HG03108 (cell line): ENCODE measurements around the gene WSCD2.

Experiments
- ATAC-seq: cut with Tn5 transposase; IDR thresholded peaks from one replicate; pipeline ENCODE4 v1.9.1; 2021; ENCODE audit warnings: moderate library complexity; ENCODE audit not compliant: unreplicated experiment

Gene WSCD2

GRCh38 chr12:108129017-108129812, at the start of gene WSCD2:
Gene WSCD2, plus strand, starts transcription at chr12:108129288. Its CDS starts 66,545 bp downstream, at chr12:108195833.
- no peak for ATAC-seq

GRCh38 chr12:108079721-108080120, 49.4 kb upstream of the WSCD2 start:
- no peak for ATAC-seq

- ATAC-seq = no peak
These were observed 48.7 kb upstream of the WSCD2 start for GRCh38 chr12:108080363-108080762.

GRCh38 chr12:108082485-108082884, 46.6 kb upstream of the WSCD2 start:
- no peak for ATAC-seq

GRCh38 chr12:108087900-108088299, 41.2 kb upstream of the WSCD2 start:
- no peak for ATAC-seq

DNA sequence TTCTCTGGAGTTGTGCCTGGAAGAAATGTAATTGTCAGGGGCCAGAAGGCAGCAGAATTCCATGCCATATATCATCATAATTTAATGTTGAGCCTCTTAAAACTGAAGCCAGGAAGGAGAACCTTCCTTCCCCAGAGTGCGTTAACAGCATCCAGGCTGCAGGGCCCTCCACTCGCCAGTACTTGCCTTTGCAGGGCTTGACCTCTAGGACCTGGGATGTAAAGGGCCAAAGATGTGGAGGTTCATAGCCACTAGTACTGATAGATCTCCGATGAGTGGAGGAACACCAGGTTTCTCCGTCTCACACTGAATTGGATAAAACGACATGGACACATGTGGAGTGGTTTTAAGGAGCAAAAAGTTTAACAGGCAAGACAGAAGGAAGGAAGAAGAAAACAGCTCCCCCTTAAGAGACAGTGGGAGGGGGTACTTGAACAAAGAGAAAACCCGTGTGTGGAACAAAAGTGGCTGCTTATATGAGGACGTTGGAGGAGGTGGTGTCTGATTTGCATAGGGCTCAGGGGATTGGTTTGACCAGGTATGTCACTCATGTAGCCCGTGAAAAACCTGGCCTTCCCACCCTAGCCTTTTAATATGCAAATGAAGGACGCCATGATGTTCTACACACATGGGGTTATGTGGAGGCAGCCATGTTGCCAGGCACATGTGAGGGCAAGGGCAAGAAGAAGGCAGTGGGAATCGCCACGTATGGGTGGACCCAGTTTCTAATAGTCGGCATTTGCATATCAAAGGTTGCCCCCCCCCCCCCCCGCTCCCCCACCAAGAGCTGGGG, 38.8 kb upstream of the WSCD2 start:
- ATAC-seq = no peak

- ATAC-seq = no peak
These were observed 38.0 kb upstream of the WSCD2 start for GRCh38 chr12:108090932-108091678.

DNA sequence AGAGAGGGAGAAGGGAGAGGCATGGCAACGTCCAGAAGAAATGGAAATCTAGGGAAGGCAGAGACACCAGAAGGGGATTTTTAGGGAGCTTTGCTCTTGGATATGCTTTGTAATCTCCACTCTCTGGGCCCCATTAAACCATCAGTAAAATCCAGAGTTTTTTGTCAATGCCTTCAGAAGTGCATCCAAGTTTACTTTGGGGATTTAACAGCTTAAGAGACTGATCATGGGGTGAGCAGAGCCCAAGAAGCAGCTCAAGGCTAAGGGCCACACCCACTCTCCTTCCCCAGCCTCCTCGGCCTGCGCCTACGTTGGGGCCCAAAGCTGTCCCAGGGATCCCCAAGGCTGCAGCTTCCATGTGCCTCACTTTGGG, 37.4 kb upstream of the WSCD2 start:
- ATAC-seq = no peak

- ATAC-seq = no peak
These were observed 35.9 kb upstream of the WSCD2 start for GRCh38 chr12:108093209-108093608.

DNA sequence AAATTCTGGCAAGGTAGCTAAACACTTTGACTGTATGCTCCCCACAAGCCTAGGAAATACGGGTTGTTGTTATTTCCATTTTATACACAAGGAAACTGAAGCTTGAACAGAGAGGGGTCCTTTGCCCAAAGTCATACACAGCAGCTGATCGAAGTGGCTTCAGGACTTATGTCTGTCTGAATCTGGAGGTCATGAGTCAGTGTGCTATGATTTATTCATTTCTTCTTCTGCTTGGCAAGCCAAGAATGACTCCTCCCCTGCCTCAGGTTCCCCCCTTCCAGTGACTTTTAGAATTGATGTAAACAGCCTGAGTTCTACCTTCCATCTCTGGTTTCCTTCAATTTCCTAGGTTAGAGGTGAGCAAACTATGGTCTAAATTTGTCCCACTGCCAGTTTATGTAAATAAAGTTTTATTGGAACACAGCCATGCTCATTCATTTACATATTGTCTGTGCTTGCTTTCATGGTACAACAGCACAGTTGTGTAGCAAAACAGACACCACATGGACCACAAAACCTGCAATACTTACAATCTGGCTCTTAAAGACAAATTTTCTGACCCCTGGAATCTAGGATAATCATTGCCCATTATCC, 34.9 kb upstream of the WSCD2 start:
- no peak for ATAC-seq

DNA sequence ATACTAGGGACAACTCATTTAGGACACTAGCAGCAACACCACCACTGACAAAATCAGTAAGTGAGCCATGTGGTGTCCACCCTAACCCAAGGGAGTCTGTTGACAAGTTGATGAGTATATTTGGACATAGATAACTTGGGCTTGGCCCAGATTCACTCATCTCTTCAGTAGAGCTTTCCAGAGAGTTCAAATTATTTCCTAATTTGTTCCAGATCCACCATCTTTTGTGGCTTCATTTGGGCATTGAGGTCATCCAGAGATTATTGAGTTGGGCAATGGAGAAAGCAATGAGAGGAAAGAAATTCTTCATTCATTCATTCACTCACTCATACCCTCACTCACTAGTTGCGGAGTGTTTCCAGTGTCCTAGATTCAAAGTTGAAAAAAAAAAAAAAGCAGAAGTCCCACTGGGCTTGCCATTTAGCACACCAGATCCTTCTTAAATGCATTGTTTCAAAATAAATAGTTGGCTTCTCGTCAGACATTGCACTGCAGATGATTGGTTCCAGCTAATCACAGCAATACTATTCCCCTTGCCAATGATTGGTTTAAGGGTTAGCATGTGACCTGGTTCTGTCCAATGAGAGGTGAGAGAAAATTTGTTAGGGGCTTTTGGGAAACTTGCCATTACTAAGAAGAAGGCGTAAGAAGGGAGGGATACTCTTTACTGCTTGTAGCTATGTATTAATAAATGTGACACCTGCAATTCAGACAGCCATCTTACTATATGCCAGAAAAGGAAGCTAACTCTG, 31.8 kb upstream of the WSCD2 start:
- no peak for ATAC-seq

DNA sequence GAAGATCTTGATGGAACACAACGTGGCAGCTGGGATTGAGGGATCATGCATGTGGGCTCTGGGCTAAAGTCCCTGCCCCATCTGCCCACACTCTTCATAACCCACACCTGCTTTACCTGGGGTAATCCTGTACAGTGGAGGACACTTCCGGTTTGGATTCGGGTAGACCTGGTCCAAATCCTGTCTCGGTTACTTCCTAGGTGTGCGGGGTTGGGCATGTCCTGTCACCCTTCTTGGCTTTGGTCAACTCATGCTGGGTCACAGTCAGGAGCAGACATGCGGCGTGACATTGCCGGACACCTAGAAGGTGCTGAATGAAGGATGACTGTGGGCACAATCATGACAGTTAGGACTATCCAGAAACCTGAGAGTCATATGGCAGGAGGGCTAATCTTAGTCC, 30.7 kb upstream of the WSCD2 start:
- ATAC-seq = no peak

DNA sequence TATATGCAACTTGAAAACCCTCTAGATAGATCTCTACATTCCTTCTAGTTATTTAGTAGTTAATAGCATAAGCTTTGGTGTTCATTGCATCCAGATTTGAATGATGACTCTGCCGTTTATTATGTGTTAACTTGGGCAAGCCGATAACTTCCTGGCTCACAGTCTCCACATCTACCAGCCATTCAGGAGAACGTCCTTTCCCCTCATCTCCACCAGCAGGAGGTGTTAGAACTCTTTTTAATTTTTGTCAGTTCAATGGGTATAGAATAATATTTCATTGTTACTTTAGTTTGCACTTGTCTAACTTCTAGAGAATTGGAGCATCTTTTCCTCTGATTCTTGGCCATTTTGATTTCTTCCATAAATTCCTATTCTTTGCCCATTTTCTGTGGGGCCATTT, 30.0 kb upstream of the WSCD2 start:
- no peak for ATAC-seq

GRCh38 chr12:108099778-108100489, 29.2 kb upstream of the WSCD2 start:
- ATAC-seq = no peak

- ATAC-seq = no peak
These were observed 27.4 kb upstream of the WSCD2 start for GRCh38 chr12:108101605-108102175.

DNA sequence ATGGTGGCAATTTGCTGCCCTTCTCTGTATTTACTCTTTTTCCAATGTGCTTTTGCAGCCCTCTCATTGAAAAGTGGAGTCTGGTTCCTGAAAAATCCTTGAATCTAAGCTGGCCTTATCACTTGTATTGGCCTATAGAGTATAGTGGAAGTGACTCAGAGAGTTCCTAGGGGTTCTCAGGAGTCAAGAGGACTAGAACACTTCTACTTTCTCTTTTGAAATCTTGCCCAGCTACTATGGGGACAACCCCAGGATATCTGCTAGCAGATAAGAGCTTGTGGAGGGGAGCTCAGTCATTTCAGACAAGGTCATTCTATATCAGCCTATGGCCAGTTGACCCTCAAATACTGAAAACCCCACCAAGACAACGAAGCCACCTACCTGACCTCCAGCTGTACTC, 26.7 kb upstream of the WSCD2 start:
- ATAC-seq = no peak

- ATAC-seq = no peak
These were observed 26.0 kb upstream of the WSCD2 start for GRCh38 chr12:108103087-108103486.

DNA sequence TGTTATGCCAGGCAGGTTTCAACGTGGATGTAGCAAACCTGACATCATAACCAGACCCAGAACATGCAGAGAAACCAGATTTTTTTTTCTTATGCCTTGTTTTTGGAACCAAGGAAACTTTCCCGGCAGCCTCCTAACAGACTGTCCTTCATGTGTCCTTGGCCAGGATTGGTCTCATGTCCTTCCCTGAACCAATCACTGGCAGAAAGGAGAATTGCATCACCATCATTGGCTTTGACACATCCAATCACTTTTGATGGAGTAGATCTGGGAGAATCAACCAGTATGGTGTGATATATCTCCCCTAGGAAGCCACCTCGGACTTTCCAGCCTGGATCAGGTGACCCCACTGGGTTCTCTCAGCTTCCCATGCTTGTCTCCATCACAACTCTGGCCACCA, 25.6 kb upstream of the WSCD2 start:
- ATAC-seq = no peak

DNA sequence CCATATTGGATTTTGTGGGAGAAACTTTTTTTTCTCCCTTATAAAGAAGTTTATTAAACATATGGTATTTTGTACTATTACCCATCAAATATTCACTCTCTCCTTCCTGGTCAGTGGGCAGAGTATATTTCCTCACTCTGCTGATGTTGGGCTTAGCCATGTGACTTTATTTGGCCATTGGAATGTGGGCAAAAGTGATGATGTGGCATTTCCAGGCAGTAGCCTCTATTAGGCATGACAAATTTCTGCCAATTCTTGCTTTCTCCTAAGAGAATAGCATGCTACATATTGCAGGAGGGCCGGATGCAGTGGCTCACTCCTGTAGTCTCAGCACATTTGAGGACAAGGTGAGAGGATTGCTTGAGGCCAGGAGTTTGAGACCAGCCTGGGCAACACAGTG, 24.4 kb upstream of the WSCD2 start:
- no peak for ATAC-seq

- ATAC-seq = no peak
These were observed 22.5 kb upstream of the WSCD2 start for GRCh38 chr12:108106599-108106998.
